Dermis blood vessel endothelial cell (primary cell): Measurements from ENCODE around the gene NEAT1. TPM values are rescaled to one million over a fixed set of nuclear protein-coding genes. Genes with fewer than 3 reads are reported as not detected.
"Not testable (repeated sequence)": the region's sequence is repeated elsewhere in the genome, so short reads cannot be mapped to it uniquely, and the experiment has no call there.

Source experiments
- DNase-seq: peaks from one replicate; pipeline ENCODE4 v3.0.0; 2010
- total RNA-seq: library from RNA; depleted of rRNA; stranded (reverse); fragments of >200 nt; gene quantifications from 2 replicates; pipeline ENCODE4 v1.2.3, GENCODE V29; 2014

The NEAT1 gene
- total RNA-seq, 1 donor from 2014 or later, result 189 TPM

- no peak for DNase-seq
Measured at GRCh38 chr11:65454311-65454695, 31.7 kb downstream of the NEAT1 start.

GRCh38 chr11:65454696-65455456 lies 32.3 kb downstream of the NEAT1 start:
- peak; percentile 89 for DNase-seq

GRCh38 chr11:65456418-65456817 lies 33.8 kb downstream of the NEAT1 start:
- no peak for DNase-seq

GRCh38 chr11:65459552-65459951 lies 37.0 kb downstream of the NEAT1 start:
- no peak for DNase-seq

GRCh38 chr11:65465471-65465870 lies 42.9 kb downstream of the NEAT1 start:
- not testable (repeated sequence) for DNase-seq

DNA sequence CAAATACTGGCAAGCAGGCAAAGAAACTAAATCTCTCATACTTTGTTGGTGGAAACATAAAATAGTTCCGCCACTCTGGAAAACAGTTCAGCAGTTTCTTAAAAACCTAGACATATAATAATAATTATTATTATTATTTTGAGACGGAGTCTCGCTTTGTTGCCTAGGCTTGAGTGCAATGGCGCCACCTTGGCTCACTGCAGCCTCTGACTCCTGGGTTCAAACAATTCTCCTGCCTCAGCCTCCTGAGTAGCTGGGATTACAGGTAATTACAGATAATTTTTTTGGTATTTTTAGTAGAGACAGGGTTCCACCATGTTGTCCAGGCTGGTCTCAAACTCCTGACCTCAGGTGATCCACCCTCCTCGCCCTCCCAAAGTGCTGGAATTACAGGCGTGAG lies 44.7 kb downstream of the NEAT1 start:
- DNase-seq, result not testable (repeated sequence)

GRCh38 chr11:65468874-65469333 lies 46.3 kb downstream of the NEAT1 start:
- peak; percentile 70 for DNase-seq

- DNase-seq, result no peak
Measured at GRCh38 chr11:65470433-65471049, 47.9 kb downstream of the NEAT1 start.

DNA sequence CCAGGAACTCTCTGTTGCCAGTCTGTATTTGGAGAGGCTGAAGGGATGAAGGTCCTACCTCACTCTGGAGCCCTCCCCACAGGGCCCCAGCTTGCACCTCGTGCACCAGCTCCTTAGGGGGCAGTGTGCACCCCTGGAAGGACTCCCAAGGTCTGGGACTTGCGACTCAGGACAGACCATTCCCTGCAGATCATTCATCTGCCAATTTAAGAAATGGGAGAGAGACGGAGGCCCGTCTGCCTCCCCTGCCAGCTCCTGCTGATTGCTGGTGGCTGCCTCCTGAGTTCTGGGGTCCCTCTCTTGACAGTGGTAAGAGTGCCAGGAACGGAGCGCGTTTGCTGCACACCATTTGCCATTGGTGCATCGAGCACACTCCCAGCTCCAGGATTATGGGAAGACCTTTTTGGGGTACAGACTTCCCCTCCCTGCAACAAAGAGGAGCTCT lies 48.9 kb downstream of the NEAT1 start:
- peak; percentile 91 for DNase-seq

- not testable (repeated sequence) for DNase-seq
Measured at GRCh38 chr11:65472588-65473277, 50.1 kb downstream of the NEAT1 start.

GRCh38 chr11:65473278-65473860 lies 50.8 kb downstream of the NEAT1 start:
- no peak for DNase-seq

GRCh38 chr11:65474864-65475263 lies 52.3 kb downstream of the NEAT1 start:
- no peak for DNase-seq

GRCh38 chr11:65476632-65477148 lies 54.1 kb downstream of the NEAT1 start:
- DNase-seq, result peak; percentile 37

DNA sequence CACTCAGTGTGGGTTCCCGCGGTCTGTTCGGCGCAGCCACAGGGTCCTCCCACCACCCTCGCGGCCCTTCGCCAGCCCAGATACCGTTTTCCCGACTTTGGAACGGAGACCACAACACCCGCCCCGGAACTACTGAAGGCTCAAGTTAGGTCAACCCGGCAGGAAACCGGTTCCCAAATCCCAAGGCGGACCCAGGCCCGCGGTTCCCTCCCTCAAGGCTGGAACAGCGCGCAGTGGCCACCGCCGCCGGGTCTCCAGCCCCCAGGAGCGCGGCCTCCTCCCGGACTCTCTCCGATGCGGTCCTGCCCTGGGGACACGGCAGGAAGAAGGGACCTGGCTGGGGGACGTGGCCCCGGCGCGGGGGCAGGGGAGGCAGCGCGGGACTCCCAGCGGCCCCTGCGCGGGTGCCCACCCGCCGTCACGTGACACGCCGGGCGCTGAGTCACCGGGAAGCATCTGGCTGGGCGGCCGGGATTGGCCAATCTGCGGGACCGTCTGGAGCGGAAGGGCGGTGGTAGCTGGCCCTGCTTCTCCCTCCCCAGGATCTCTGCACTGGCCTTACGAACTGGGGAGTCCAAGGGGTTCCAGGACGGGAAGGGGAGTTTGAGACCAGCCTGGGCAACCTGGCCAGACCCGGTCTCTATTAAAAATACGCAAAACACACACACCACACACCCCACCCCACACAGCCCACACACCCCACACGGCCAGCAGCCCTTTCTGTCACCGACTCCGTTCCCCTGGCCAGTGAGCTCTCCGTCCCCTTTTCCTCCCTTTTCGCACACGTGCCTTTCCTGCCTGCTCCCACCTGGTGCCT lies 54.8 kb downstream of the NEAT1 start:
- DNase-seq, result peak; percentile 97

GRCh38 chr11:65478388-65479183 lies 56.0 kb downstream of the NEAT1 start:
- DNase-seq, result no peak

- peak; percentile 76 for DNase-seq
Measured at GRCh38 chr11:65479184-65480145, 56.9 kb downstream of the NEAT1 start.

GRCh38 chr11:65482306-65482850 lies 59.8 kb downstream of the NEAT1 start:
- DNase-seq, result no peak

DNA sequence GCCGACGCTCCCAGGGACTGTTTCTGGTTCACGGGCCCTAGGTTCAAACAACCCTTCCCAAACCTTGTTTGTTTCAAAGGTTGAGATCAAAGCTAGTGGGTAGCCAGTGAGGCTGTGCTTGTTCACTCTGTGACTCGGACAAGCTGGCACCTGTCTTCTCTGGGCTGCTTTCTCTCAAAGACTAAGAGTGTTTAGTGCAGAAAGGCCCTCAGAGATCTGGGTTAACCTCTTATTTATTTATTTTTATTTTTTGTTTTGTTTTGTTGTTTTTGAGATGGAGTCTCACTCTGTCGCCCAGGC lies 63.3 kb downstream of the NEAT1 start:
- DNase-seq, result no peak

GRCh38 chr11:65486570-65487466 lies 64.2 kb downstream of the NEAT1 start:
- no peak for DNase-seq
